Activated CD8-positive, alpha-beta memory T cell treated with anti-CD3 and anti-CD28 coated beads for 4 hours (primary cell): ENCODE measurements around the gene FILIP1L.

ENCODE experiments used
- DNase-seq, 2 donors: peaks; one replicate each; pipeline ENCODE4 v3.0.0-alpha.2; 2020; ENCODE audit warnings: low read depth in 2 of 2

Gene FILIP1L

GRCh38 chr3:99974989-99975388 is 139.3 kb downstream of the FILIP1L start:
- no peak for DNase-seq

- DNase-seq, result no peak
Observed at GRCh38 chr3:99972380-99973104, 141.8 kb downstream of the FILIP1L start.

- no peak for DNase-seq
Observed at GRCh38 chr3:99971761-99972160, 142.5 kb downstream of the FILIP1L start.

GRCh38 chr3:99970198-99970597 is 144.1 kb downstream of the FILIP1L start:
- no peak for DNase-seq

- no peak for DNase-seq
Observed at GRCh38 chr3:99969136-99969535, 145.2 kb downstream of the FILIP1L start.

- DNase-seq, result no peak
Observed at GRCh38 chr3:99967796-99968195, 146.5 kb downstream of the FILIP1L start.

- DNase-seq, result no peak
Observed at GRCh38 chr3:99966662-99967416, 147.5 kb downstream of the FILIP1L start.

GRCh38 chr3:99965681-99966408 is 148.5 kb downstream of the FILIP1L start:
- no peak for DNase-seq

GRCh38 chr3:99965077-99965476 is 149.2 kb downstream of the FILIP1L start:
- DNase-seq, result no peak

GRCh38 chr3:99962703-99963102 is 151.6 kb downstream of the FILIP1L start:
- no peak for DNase-seq

GRCh38 chr3:99961756-99962515 is 152.4 kb downstream of the FILIP1L start:
- no peak for DNase-seq

- no peak for DNase-seq
Observed at GRCh38 chr3:99960941-99961340, 153.4 kb downstream of the FILIP1L start.

GRCh38 chr3:99960123-99960878 is 154.0 kb downstream of the FILIP1L start:
- DNase-seq, result no peak

- no peak for DNase-seq
Observed at GRCh38 chr3:99958222-99958912, 155.9 kb downstream of the FILIP1L start.

- DNase-seq, result no peak
Observed at GRCh38 chr3:99957151-99957796, 157.0 kb downstream of the FILIP1L start.

- DNase-seq, result no peak
Observed at GRCh38 chr3:99955773-99956562, 158.3 kb downstream of the FILIP1L start.

- no peak for DNase-seq
Observed at GRCh38 chr3:99954914-99955644, 159.2 kb downstream of the FILIP1L start.

- no peak for DNase-seq
Observed at GRCh38 chr3:99953596-99953995, 160.7 kb downstream of the FILIP1L start.
